Hematopoietic multipotent progenitor cell treated with erythropoietin and hydrocortisone succinate and interleukin-3 and kit ligand, for 4 days (in vitro differentiated cells): Measurements from ENCODE around the gene VWA7.

Experiments used
- DNase-seq: peaks from one replicate; pipeline ENCODE4 v3.0.0-alpha.2; 2015

VWA7 gene

DNA sequence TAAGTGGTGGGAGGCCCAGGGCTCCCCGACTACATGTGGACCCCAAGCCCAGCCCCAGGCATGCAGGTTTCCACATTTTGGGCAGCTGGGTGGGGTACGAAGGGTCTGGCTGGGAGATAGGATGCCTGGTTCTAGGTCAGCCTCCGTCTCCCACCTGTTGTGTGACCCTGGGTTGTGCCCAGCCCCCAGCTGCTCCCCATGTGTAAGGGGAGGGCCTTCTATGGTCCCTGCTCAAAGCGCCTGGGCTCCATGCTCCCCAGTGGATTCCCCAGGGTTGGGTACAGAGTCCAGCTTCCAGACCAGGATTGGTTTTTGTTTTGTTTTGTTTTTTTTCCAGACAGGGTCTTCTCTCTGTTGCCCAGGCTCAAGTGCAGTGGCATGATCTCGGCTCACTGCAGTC is 1.1 kb upstream of the VWA7 start:
- no peak for DNase-seq

DNA sequence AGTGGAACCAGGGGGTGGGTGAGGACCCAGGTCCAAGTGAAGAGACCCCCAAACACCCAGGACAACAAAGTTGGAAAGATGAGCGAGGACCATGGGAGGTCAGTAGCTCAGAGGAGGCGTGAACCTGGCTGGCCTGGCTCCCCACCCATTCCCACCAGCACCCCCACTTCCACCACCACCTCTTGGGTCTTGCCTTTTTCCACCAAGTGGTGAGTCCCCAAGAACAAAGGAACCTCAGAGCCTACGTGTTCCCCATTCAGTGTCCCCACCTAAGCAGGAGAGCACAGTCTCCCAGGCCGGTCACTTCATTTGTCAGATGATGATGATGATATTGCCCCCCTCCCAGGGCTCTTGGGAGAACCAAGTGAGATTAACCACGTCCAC is 531 bp upstream of the VWA7 start:
- DNase-seq: no peak

DNA sequence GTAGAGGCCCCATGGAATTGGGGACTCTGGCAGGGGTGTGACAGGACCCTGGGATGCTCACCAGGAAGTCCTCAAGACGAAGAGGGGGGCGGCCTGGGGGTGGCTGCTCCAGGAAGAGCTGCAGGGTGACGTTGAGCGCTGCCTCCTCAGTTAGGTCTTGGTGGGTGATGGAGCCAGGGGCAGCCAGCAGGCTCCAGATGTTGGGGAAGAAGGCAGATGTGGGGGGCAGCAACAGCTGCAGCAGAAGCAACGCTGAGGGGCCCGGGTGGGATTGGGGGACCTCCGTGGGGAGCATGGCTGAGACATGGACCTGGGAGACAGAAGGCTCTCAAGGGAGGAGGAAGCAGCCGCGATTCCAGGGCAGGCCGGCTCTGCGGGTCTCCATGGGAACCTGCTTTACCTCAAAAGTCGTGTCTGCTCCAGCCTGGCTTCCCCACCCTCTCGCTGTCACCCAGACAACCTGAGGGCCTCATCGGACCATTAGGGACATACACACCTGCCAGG is 591 bp downstream of the VWA7 start:
- DNase-seq: peak; percentile 54

GRCh38 chr6:31775633-31776484 is 1.3 kb downstream of the VWA7 start:
- DNase-seq: no peak

DNA sequence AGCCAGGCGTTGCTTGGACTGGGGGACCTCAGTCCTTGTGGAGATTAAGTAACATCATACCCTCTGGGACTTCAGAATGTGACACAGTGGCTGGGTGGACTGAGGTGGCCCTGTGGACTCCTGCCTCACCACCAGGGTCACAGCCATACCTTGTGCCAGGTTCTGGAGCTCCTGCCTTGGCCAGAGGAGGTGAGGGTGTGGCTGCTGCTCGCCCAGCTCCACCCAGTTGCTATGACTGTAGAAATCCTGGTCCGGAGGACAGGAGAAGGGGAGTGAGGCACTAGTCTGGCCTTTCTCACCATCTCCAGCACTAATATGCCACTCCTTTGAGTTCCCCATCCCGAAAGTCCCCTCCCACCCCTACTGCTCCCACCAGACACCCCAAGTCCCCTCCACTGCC is 1.9 kb downstream of the VWA7 start:
- no peak for DNase-seq

DNA sequence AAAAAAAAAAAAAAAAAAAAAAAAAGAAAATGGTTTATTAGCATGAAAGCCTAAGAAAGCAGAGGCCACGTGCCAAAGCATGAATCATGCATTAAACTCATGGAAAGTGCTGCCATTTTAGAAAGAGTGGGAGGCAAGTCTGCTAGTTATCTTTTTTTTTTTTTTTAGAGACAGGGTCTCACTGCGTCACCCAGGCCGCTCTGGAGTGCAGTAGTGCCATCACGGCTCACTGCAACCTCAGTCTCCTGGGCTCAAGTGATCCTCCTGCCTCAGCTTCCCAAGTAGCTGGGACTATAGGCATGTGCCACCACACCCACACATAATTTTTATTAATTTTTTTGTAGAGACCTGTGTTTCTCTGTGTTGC is 5.2 kb downstream of the VWA7 start:
- peak; percentile 46 for DNase-seq

- no peak for DNase-seq
Observed at GRCh38 chr6:31770860-31771259, 6.3 kb downstream of the VWA7 start.

GRCh38 chr6:31769684-31770371 is 7.3 kb downstream of the VWA7 start:
- DNase-seq: peak; percentile 93

- no peak for DNase-seq
Observed at GRCh38 chr6:31768363-31769257, 8.5 kb downstream of the VWA7 start.

DNA sequence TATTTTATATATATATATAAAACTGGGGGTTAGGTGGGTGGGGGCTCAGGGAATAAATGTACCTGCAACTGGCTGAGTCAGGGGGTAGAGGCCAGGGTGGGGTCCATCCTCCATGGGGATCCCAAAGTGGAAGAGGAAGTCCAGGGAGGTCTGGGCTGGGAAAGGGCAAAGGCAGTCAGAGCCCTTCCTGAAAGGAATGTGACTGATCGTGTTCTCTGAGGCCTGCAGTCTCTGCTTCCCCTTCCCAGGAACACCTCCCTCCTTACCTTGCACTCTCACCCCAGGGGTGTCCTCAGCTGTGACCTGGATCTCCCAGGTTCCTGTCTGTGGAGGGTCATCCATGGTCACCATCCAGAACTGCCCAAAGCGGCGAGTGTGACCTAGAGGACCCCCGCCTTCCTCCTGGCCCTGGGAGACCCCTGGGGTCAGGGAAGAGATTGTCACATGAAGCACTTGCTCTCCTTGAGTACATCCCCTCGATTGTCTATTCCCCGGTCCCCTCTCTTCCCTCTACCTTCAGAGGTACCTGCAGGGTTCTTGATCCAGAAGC is 10.0 kb downstream of the VWA7 start:
- no peak for DNase-seq

- no peak for DNase-seq
Observed at GRCh38 chr6:31765910-31766794, 11.0 kb downstream of the VWA7 start.

DNA sequence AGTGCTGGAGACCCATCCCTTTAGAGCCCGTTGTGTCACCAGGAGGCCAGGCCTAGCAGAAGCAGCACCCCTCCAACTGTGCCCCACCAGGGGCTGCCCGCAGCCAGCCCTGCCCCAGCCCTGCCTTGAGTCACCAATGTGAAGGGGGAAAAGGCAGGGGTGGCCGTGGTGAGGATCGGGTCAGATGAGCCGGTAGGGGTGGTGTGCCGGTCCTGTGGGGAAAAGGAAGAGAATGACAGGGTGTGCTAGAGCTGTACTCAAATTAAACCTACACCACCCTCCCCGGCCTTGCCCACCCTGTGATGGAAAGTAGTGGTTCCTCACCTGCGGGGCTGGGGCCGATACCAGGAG is 11.6 kb downstream of the VWA7 start:
- no peak for DNase-seq

DNA sequence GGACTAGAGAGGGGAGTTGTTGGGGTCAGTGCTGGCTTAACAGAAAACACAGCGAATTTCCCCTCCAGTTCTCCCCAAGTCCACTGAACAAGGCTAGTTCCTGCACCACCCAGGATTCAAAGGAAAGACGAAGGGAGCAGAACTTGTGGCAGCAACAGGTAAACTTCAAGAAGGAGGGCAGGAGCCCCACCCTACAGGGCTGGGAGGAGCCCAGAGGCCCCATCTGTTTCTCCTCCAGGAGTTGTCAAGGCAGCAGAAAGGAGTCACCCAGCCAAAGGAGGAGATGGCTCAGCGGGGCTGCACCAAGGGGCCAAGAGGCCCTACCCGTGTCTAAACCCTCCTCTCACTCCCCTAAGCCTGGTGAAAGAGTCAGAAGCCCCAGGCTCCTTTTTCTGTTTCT is 12.9 kb downstream of the VWA7 start:
- DNase-seq: no peak

GRCh38 chr6:31763619-31763940 is 13.5 kb downstream of the VWA7 start:
- no peak for DNase-seq

- DNase-seq: no peak
Observed at GRCh38 chr6:31762878-31763618, 14.1 kb downstream of the VWA7 start.

- no peak for DNase-seq
Observed at GRCh38 chr6:31762356-31762755, 14.8 kb downstream of the VWA7 start, which contains the start of gene SAPCD1. TSS of gene SAPCD1 (plus strand) at chr6:31762656. CDS start at chr6:31763055, 399 bp downstream.

DNA sequence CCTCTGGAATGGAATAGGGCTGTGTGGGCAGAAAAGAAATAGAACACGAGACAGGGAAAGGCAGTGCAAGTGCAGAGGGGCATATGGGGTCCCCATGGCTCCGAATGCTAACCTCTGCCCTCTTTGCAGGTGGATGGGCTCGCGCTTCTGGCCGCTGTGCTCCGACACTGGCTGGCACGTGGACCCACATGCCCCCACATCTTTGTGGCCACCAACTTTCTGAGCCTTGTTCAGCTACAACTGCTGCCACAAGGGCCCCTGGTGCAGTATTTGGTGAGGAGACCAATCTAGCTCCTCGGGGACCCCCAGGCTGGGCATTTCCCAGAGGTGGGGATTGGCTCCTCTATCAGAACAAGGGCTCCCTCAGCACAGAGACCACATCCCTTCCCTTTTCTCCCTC is 15.8 kb downstream of the VWA7 start:
- DNase-seq: no peak

GRCh38 chr6:31760790-31761189 is 16.3 kb downstream of the VWA7 start:
- no peak for DNase-seq

GRCh38 chr6:31758281-31758680 is 18.8 kb downstream of the VWA7 start:
- DNase-seq: no peak

DNA sequence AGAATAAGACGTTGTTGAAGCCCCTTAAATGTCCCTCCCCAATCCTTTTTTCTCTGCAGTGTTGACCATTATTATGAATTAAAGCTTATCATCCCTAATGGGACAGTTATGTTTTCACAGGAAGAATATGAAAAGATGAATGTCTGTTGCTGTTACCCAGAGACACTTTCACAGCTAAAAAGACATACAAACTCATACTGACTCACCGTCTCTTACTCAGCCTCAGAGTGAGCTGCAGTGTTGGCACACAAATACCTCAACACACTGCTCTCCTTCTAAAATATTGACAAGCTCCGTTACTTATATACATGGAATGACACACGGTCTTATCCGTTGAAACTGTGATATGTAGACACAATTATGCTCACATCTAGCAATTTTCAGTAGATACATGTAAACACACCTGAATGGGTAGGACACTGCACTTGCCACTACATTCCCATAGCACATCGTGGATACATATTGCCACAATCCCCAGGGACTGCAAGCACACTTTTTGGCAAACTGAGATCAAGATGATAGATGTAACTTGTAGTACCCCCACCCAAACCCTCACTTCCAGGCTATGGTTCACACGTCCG is 24.3 kb downstream of the VWA7 start:
- DNase-seq: no peak
